ENCODE measurements around the gene EHD1. TPM values are rescaled to one million over a fixed set of nuclear protein-coding genes. Genes with fewer than 3 reads are reported as not detected.

The EHD1 gene
- total RNA-seq: 120 and 163 TPM in 2 replicates

DNA sequence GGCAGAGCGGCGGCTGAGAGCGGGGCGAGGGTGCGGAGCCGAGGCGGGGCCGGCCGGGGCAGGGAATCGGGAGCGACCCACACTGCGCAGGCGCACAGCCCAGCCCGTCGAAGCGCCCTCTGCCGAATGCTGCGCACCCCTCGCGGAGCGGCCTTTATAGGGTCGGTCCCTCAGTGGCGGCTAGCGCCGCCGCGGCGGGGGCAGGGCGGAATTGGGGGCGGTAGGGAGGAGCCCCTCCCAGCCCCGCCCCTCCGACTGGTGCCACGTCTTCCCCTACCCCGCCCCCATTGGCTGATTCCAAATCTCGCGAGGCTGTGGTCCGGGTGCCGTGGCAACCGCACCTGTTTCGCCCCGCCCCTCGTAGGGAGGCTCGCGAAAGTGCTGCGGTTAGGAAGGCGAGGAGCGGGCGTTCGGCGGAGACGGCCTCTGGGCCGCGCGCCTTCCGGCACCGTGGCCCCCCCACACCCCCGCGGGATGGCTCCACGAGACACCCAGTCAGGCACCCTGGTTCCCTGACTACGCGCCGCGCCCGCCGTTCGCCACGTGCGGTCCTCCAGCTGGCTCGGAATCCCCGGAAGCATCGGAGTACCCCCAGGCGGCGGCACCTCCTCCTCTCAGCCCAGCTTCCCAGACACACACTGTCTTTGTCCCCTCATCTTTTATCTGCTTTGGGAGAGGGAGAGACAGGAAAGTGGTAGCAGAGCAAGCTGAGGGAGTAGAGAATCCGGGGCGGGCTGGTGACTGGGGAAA, at the start of gene EHD1:
EHD1 (minus strand) TSS at position 128 of the 750 bp plus-strand sequence. CDS start 157 bp downstream, outside the sequence.

DNA sequence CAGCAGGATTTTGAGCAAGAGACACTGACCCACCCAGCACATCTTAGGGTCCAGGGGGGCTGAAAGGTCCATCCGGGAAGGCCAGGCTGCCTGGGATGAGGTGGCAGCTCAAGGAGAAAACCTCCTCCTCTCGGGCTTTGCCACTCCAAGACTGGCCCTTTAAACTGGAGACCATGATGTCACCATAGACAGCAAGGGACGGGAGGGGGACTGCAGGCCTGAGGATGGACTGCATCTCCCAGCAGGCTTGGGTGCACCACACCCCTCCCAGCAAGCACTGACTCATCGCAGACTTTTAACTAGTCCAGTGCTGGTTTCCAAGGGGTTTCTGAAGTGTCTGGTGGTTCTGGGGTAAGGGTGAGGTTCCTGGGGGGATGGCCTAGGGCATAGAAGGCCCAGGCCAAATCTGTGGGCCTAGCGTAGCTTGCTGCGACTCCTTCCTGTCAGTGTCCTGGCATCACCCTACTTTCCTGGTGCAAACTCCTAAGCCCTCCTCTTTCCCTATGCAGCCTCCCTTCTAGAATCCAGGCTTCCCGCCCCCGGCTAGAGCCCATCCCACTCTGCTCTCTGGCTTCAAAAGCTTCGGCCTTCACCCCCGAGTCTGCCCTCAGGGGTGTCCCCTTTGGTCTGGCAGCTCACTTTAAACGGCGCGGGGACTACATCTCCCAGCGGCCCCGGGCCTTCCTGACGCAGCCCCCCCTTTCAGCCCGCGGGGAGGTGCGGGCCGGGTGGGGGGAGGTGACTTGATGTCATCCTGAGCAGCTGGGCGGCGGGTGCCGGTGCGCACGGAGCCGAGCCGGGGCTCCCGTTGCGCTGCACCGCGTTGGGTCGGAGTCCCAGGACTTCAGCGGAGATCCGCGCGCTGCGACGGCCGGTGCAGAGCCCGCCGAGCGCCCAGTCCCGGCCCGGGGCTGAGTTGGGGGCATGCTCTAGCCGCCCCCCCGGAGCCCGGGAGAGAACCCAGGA, 45.8 kb upstream of the EHD1 start, which contains the start of gene PPP2R5B:
PPP2R5B (plus strand) TSS at position 746 of the 966 bp plus-strand sequence. CDS start 1,046 bp downstream, outside the sequence.

DNA sequence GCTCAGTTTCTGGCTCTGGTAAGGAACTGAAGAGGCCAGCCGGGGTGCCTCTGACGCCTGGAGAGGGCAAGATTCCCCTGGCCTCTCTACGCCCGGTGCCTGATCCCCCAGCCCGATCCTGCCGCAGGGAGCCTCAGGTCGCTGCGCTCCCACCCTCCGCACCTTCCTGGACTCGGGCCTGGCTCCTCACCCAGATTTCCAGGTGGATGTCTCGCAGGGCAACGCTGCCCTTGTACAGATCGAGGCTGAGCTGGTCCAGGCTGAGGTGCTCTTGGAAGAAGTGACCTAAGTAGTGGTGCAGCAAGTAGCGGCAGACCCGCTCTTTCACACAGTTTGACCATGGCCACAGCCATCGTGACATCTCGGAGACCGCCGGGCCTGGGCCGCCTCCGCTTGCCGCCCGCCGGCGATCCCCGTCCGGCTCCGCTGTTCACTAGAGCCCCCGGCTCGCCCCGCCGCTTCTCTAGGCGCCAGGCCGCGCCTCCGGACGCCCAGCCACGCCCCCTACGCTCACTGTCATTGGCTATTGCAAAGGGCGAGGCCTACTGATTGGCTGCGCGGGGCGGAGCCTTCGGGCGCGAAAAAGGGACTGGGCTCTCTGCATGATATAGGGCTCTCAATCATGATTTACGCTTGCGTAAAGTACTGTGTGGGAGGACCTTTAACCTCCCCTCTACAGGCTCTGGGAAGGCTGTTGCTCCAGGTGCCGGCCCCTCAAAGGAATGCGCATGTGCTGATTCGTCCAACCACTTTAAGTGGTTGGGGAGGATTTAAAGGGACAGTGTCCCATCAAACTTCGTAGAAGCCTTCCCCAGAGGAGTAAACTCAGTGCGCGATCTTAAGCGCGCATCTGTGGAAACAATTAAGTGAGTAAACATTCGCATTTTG, 38.6 kb upstream of the EHD1 start, which contains the start of gene ATG2A:
ATG2A (minus strand) TSS at position 435 of the 888 bp plus-strand sequence; CDS start at position 361, 74 bp downstream.

DNA sequence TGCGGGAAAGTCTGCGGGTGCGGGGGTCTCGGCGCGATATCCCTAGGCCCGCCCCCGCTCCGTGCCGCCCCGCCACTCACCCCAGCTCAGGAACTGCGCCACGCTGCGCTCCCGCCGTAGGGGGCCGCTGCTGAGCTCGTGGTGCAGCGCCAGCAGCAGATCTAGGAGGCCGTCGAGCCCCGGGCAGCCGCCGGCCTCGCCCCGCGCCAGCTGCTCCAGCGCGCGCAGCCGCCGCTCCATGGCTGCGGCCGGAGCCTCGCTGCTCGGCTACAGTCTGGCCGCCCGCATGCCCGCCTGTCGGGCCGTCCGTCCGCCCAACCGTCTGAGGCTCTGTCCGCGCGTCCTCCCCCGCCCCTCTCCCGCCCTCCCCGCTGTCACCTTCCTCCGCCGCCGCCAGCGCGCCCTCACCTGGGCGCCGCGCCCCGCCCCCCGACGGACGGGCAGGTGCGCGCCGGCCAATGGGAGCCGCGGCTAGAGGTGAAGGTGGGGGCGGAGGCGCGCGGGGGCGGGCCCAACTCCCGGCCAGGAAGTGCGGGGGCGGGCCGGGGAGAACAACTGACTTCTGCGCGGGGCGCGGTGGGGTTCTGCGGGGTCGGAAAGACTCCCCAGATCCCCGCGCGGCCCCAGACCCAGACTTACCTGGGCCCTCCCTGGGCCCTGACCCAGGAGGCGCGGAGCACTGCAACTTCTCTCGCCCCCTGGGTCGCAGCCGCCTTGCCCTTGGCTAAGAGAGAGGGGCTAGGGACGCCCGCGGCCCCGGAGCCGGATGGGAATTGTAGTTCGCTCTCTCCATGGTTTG, 33.9 kb downstream of the EHD1 start, which contains the start of gene CDC42BPG:
CDC42BPG (minus strand) TSS at position 324 of the 799 bp plus-strand sequence; CDS start at position 240, 84 bp downstream.

DNA sequence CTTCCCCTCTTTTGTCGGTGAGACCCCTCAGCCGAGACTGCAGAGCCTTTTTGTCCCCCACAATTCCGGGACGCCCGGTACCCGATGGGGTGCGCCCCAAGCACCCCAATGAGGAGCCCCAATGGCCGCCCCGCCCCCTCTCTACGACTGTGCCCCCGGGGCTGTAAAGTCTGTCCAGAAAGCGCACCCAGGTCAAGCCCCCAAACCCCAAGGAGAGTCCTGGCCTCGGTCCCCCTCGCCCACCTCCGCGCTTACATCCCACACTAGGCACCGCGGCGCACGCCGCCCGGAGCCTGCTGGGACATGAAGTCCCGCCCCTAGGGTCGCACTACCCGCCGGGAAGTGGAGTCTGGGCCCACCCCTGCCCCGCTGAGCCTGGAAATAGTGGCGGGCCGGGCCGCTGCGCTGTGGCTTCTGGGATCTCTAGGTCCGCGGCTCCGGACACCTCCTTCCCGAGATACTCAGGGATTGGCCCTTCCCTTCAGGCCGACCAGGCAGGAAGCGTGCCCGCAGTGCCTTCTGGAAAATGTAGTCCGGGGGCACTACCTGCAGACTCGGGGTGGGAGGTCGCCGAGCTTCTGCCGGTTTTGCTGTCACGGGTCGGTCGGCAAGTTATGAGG, 68.0 kb downstream of the EHD1 start, which contains the start of gene MEN1:
MEN1 (minus strand) TSS at position 281 of the 620 bp plus-strand sequence. CDS start 442 bp downstream, outside the sequence.

DNA sequence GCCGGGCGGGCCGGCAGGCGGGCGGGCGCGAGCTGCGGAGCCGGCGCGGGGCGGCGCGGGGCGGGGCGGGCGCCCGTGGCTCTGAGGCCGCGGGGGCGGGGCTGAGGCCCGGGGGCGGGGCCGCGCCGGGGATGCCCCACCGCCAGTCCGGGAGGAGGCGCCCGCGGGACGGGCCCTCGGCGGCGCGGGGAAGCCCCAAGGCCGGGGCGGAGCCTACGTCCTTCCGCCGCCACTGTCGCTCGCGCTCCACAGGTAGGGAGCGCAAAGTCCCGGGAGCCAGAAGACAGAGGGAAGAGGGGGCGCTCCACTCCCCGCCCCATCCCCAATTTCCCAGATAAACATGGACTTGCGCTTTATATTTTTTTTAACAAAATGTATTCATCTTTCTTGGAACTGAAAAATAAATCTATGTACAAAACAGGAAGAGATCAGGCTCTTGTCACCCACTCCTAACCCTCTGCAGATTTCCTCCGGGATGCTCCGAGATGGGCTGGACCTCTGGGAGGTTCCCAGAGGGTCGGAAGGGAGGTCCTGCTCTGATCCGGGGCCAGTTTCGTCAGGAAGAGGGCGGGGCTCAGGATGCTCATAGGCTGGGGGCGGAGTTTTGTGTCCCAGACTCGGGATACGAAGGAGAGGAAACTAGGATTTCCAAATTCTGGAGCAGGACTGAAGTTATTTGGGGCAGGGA, 75.1 kb downstream of the EHD1 start, which contains the start of gene MAP4K2:
MAP4K2 (minus strand) TSS at position 57 of the 688 bp plus-strand sequence. CDS start 65 bp downstream, outside the sequence.

Small RNA genes within 50 kb of the gene (small RNA-seq; reads per million reads assigned to genes)
- gene MIR6749 (ENCODE audit: low replicate concordance) (0.13 reads per million), gene MIR6750 (ENCODE audit: low replicate concordance) (not detected)

Other genes with a start within 250 kb of the EHD1 start
- gene NRXN2, start 155.4 kb downstream of the EHD1 start, total RNA-seq: 0.44 and 8.4 TPM in 2 replicates
- 1.0 and 1.5 TPM in 2 replicates for gene RASGRP2, start 134.5 kb downstream of the EHD1 start, total RNA-seq
- 0.29 and 0.88 TPM in 2 replicates for gene PYGM, start 118.6 kb downstream of the EHD1 start, total RNA-seq
- gene SF1, start 100.1 kb downstream of the EHD1 start, total RNA-seq: 170 and 171 TPM in 2 replicates
- 12.3 and 28.3 TPM in 2 replicates for gene MAP4K2, start 75.4 kb downstream of the EHD1 start, total RNA-seq
- gene MEN1, start 68.1 kb downstream of the EHD1 start, total RNA-seq: 20.4 and 25.5 TPM in 2 replicates
- gene CDC42BPG, start 34.0 kb downstream of the EHD1 start, total RNA-seq: 0.14 and 0.22 TPM in 2 replicates
- 23.9 and 28.2 TPM in 2 replicates for gene ATG2A, start 38.6 kb upstream of the EHD1 start, total RNA-seq
- 11.6 and 19.0 TPM in 2 replicates for gene PPP2R5B, start 46.1 kb upstream of the EHD1 start, total RNA-seq
- gene GPHA2, start 57.3 kb upstream of the EHD1 start, total RNA-seq: not detected in 2 replicates
- not detected in 2 replicates for gene MAJIN, start 93.5 kb upstream of the EHD1 start, total RNA-seq
- 1.8 and 2.6 TPM in 2 replicates for gene BATF2, start 118.3 kb upstream of the EHD1 start, total RNA-seq
- gene ARL2, start 135.5 kb upstream of the EHD1 start, total RNA-seq: 61.0 and 80.1 TPM in 2 replicates
- 13.8 and 18.3 TPM in 2 replicates for gene SNX15, start 148.8 kb upstream of the EHD1 start, total RNA-seq
- gene SAC3D1, start 162.6 kb upstream of the EHD1 start, total RNA-seq: 6.3 and 19.3 TPM in 2 replicates
- gene NAALADL1, start 179.9 kb upstream of the EHD1 start, total RNA-seq: 6.8 and 11.0 TPM in 2 replicates
- 1.1 and 32.4 TPM in 2 replicates for gene CDCA5, start 205.4 kb upstream of the EHD1 start, total RNA-seq
- 46.5 and 68.5 TPM in 2 replicates for gene ZFPL1, start 205.6 kb upstream of the EHD1 start, total RNA-seq
- gene VPS51, start 217.6 kb upstream of the EHD1 start, total RNA-seq: 186 and 248 TPM in 2 replicates
- 13.3 and 65.0 TPM in 2 replicates for gene TM7SF2, start 233.3 kb upstream of the EHD1 start, total RNA-seq
- gene ZNHIT2, start 239.1 kb upstream of the EHD1 start, total RNA-seq: 15.8 and 22.5 TPM in 2 replicates
- 107 and 347 TPM in 2 replicates for gene FAU, start 243.5 kb upstream of the EHD1 start, total RNA-seq
- gene MRPL49, start 243.7 kb upstream of the EHD1 start, total RNA-seq: 53.4 and 89.2 TPM in 2 replicates